HepG2 (cell line): Measurements from ENCODE around the gene AMZ1. TPM values are rescaled to one million over a fixed set of nuclear protein-coding genes. Genes with fewer than 3 reads are reported as not detected.

Experiments used
- ATAC-seq: fragments of 200-7000 bp; cut with Tn5 transposase; 3 replicates; pipeline ENCODE4 v1.9.1; 2020; ENCODE audit warnings: mild to moderate bottlenecking, moderate library complexity
- BruUV-seq: library from RNA; stranded (reverse); fragments of 400-500 nt; replicated peaks from 2 replicates; lab custom pipeline; 2021; lab: Mats Ljungman, UMichigan
- CTCF ChIA-PET: fragments of 300-600 bp; formaldehyde crosslinking; extraction: SDS; loops from one replicate; lab custom pipeline; 2021; ENCODE audit warnings: low total read pairs, inconsistent platforms, low intra/inter-chr PET ratio; lab: Yijun Ruan, JAX
- POLR2A ChIA-PET: fragments of 350-600 bp; sonication (Branson Sonifier 250); formaldehyde crosslinking; loops from one replicate; lab custom pipeline; 2020; ENCODE audit warnings: antibody characterized with exemption, inconsistent platforms; lab: Yijun Ruan, JAX
- DNase-seq: peaks from one replicate; pipeline ENCODE4 v3.0.0-alpha.2; 2015; ENCODE audit warnings: low spot score
- FAIRE-seq: peaks from 3 replicates; lab custom pipeline; 2011; peaks lifted over from hg19 to GRCh38; lab: Jason Lieb, UNC
- H2AFZ ChIP-seq: one replicate; pipeline ENCODE4 v1.6.1; 2011; ENCODE audit warnings: low read length, inconsistent platforms
- H3K27ac ChIP-seq: fragments of 300-600 bp; 3 replicates; pipeline ENCODE4 v1.8.0; 2011; ENCODE audit warnings: mixed run types, mild to moderate bottlenecking, mixed read lengths, low read length, inconsistent platforms; ENCODE audit not compliant: insufficient read depth; ENCODE audit errors: extremely low read length
- H3K27me3 ChIP-seq, 2 experiments: fragments of 200-600 bp in 1 of 2; 2 replicates in 1 of 2; 3 replicates in 1 of 2; pipeline versions ENCODE4 v1.6.0 to v1.8.0; 2011; ENCODE audit warnings: low read length in 2 of 2, mild to moderate bottlenecking in 2 of 2, moderate library complexity in 2 of 2, inconsistent platforms in 1 of 2; ENCODE audit not compliant: insufficient read depth in 2 of 2, control insufficient read depth in 1 of 2
- H3K36me3 ChIP-seq, 2 experiments: fragments of 200-600 bp in 1 of 2; replicated peaks in 1 of 2; 2 replicates in 1 of 2; 3 replicates in 1 of 2; pipeline versions ENCODE4 v1.5.1 to v1.8.0; 2011; ENCODE audit warnings: low read length in 2 of 2, inconsistent platforms in 1 of 2; ENCODE audit not compliant: insufficient read depth in 2 of 2, control insufficient read depth in 1 of 2
- H3K4me1 ChIP-seq: 2 replicates; pipeline ENCODE4 v1.5.1; 2012; ENCODE audit warnings: low read length, inconsistent platforms; ENCODE audit not compliant: insufficient read depth
- H3K4me2 ChIP-seq: 2 replicates; pipeline ENCODE4 v1.6.0; 2011; ENCODE audit warnings: low read depth, low read length, inconsistent platforms
- H3K4me3 ChIP-seq, 3 experiments: fragments of 200-600 bp in 1 of 3; sonication (generic), shearing (Covaris generic) in 1 of 3; replicated peaks in 1 of 3; 2 replicates each; pipeline ENCODE4 v1.5.1; 2011 to 2016; ENCODE audit warnings: low read length in 3 of 3, inconsistent platforms in 2 of 3, low read depth in 2 of 3, mild to moderate bottlenecking in 2 of 3, control low read depth in 1 of 3, mixed read lengths in 1 of 3; ENCODE audit not compliant: insufficient read depth in 1 of 3
- H3K79me2 ChIP-seq: one replicate; pipeline ENCODE4 v1.6.1; 2011; ENCODE audit warnings: low read length, inconsistent platforms; ENCODE audit not compliant: insufficient read depth
- H3K9ac ChIP-seq: 2 replicates; pipeline ENCODE4 v1.6.0; 2011; ENCODE audit warnings: mild to moderate bottlenecking, low read depth, low read length, inconsistent platforms; ENCODE audit not compliant: insufficient read depth
- H3K9me3 ChIP-seq: 2 replicates; pipeline ENCODE4 v1.5.1; 2012; ENCODE audit warnings: mild to moderate bottlenecking, low read length
- H4K20me1 ChIP-seq: 2 replicates; pipeline ENCODE4 v1.6.0; 2011; ENCODE audit warnings: inconsistent platforms, mild to moderate bottlenecking, low read length, moderate library complexity; ENCODE audit not compliant: insufficient read depth
- GFI1 ChIP-seq: sonication (generic); formaldehyde crosslinking; IDR thresholded peaks from 2 replicates; pipeline ENCODE4 v1.5.0; 2020; ENCODE audit warnings: missing genetic modification reagents, mild to moderate bottlenecking, borderline replicate concordance
- IRF2 ChIP-seq: IDR thresholded peaks from 2 replicates; pipeline ENCODE4 v1.6.1; 2018; ENCODE audit warnings: missing genetic modification reagents, missing compliant biosample characterization
- PHB2 ChIP-seq: fragments of 450-650 bp; IDR thresholded peaks from 2 replicates; pipeline ENCODE4 v1.6.1; 2018; ENCODE audit not compliant: partially characterized antibody
- RXRA ChIP-seq: sonication (generic); formaldehyde crosslinking; IDR thresholded peaks from 2 replicates; pipeline ENCODE4 v1.5.1; 2020; ENCODE audit warnings: missing genetic modification reagents
- SRSF1 ChIP-seq: fragments of 200-400 bp; formaldehyde crosslinking; optimal IDR thresholded peaks from 2 replicates; pipeline ENCODE3; 2017; ENCODE audit warnings: mild to moderate bottlenecking, low read depth, low read length, moderate library complexity
- YY1 ChIP-seq: IDR thresholded peaks from 2 replicates; pipeline ENCODE4 v1.6.1; 2011; ENCODE audit warnings: low read length, low read depth, moderate library complexity, mild to moderate bottlenecking; ENCODE audit not compliant: insufficient read depth, insufficient replicate concordance
- ZBTB7B ChIP-seq: sonication (generic); formaldehyde crosslinking; IDR thresholded peaks from 2 replicates; pipeline ENCODE4 v1.4.0; 2020; ENCODE audit warnings: missing genetic modification reagents
- ZFP36 ChIP-seq: fragments of 150-350 bp; IDR thresholded peaks from 2 replicates; pipeline ENCODE4 v1.6.1; 2018; ENCODE audit warnings: borderline replicate concordance, low read length, low read depth; ENCODE audit not compliant: partially characterized antibody
- ZKSCAN5 ChIP-seq: sonication (generic); formaldehyde crosslinking; IDR thresholded peaks from 2 replicates; pipeline ENCODE4 v1.5.1; 2020; ENCODE audit warnings: mild to moderate bottlenecking, missing genetic modification reagents
- ZNF205 ChIP-seq: IDR thresholded peaks from 2 replicates; pipeline ENCODE4 v1.6.1; 2018; ENCODE audit warnings: missing biosample characterization, missing genetic modification reagents
- ZNF674 ChIP-seq: sonication (generic); formaldehyde crosslinking; IDR thresholded peaks from 2 replicates; pipeline ENCODE4 v1.5.0; 2020; ENCODE audit warnings: low read depth, mild to moderate bottlenecking, missing genetic modification reagents
- ZNF703 ChIP-seq: sonication (generic); formaldehyde crosslinking; IDR thresholded peaks from 2 replicates; pipeline ENCODE4 v1.5.1; 2020; ENCODE audit warnings: missing genetic modification reagents, mild to moderate bottlenecking, moderate library complexity, borderline replicate concordance
- WGBS: methylation state at CpG from one replicate; pipeline ENCODE4 v1.1.6; 2017; ENCODE audit warnings: low lambda C conversion rate; 5-methylcytosine and 5-hydroxymethylcytosine counted together
- in situ Hi-C: cut with HindIII; loops from 2 replicates; pipeline ENCODE4 v1.10.0; 2017; ENCODE audit warnings: low pct_unique_long_range_greater_than_20kb; ENCODE audit not compliant: extremely low pct_ligation_motif_present
- intact Hi-C: fragments of 100-400 bp; cut with micrococcal nuclease; formaldehyde crosslinking; loops from one replicate; pipeline ENCODE4 v1.10.0; 2022; ENCODE audit not compliant: unreplicated experiment
- polyA plus RNA-seq, 8 experiments: library from polyadenylated mRNA; depleted of rRNA in 3 of 8; stranded (reverse) in 7 of 8; unstranded in 1 of 8; fragments of >200 nt; fragmentation: Illumina TruSeq in 4 of 8; extraction: Trizol in 4 of 8; gene quantifications; 2 replicates each; pipeline versions ENCODE4 v1.2.1 to v1.2.3, GENCODE V29; 2011 to 2016; ENCODE audit warnings: low read depth in 4 of 8, missing spikeins in 1 of 8, mixed read lengths in 1 of 8; ENCODE audit not compliant: insufficient read depth in 1 of 8
- total RNA-seq, 5 experiments: library from RNA; depleted of rRNA; stranded (reverse); fragments of >200 nt; fragmentation: Illumina TruSeq; extraction: Trizol; gene quantifications; 2 replicates each; pipeline ENCODE4 v1.2.3, GENCODE V29; 2016; ENCODE audit warnings: low read depth in 1 of 5
- TF ChIP-seq, protein P1 (sequence below): IDR thresholded peaks from 2 replicates; pipeline ENCODE4 v1.6.1; 2016; ENCODE audit warnings: missing compliant biosample characterization, missing genetic modification reagents, borderline replicate concordance
- TF ChIP-seq, protein P2 (sequence below): conservative IDR thresholded peaks from 2 replicates; pipeline ENCODE4 v1.6.1; 2018; ENCODE audit warnings: missing genetic modification reagents
- TF ChIP-seq, protein P3 (sequence below): sonication (generic); formaldehyde crosslinking; IDR thresholded peaks from 2 replicates; pipeline ENCODE4 v1.4.0; 2020; ENCODE audit warnings: mild to moderate bottlenecking, low read depth, missing genetic modification reagents
- TF ChIP-seq, protein P4 (sequence below): sonication (generic); formaldehyde crosslinking; IDR thresholded peaks from 2 replicates; pipeline ENCODE4 v1.9.0; 2021; ENCODE audit warnings: missing genetic modification reagents, borderline replicate concordance

The AMZ1 gene
- total and polyA plus RNA-seq, 2 of the 13 experiments (the other 11 are each of a cell fraction or from before 2014, with no cell fraction given) = 0.03 TPM; not detected in 1

DNA sequence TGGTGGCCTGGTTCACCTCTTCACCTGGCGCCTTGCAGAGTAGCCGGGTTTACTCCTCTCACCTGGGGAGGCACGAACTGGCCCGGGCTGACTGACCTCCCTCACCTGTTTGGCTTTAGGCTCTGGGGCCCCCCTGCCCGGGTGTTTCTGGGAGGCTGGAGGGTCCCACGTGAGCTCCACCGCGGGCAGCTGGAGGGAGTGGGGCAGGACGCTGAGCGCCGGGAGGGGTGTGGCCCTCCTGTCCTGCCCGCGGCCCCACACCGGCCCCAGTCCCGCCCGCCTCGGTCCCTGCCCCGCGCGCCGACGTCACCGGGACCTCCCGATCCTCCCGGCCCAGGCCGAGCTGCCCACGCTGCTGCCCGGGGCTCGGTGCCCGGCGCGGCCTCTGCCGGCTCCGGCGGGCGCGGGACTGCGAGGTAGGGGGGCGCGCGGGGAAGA lies at the start of gene AMZ1 (continued):
- TF ChIP-seq YY1 (no peak), ZNF703 (CRISPR knock-in tag) (no peak), IRF2 (CRISPR knock-in tag) (no peak)
- TF ChIP-seq, protein P1, sequence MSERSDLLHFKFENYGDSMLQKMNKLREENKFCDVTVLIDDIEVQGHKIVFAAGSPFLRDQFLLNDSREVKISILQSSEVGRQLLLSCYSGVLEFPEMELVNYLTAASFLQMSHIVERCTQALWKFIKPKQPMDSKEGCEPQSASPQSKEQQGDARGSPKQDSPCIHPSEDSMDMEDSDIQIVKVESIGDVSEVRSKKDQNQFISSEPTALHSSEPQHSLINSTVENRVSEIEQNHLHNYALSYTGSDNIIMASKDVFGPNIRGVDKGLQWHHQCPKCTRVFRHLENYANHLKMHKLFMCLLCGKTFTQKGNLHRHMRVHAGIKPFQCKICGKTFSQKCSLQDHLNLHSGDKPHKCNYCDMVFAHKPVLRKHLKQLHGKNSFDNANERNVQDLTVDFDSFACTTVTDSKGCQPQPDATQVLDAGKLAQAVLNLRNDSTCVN (CRISPR knock-in tag) = no peak
- TF ChIP-seq, all 625 proteins: peak for 0

DNA sequence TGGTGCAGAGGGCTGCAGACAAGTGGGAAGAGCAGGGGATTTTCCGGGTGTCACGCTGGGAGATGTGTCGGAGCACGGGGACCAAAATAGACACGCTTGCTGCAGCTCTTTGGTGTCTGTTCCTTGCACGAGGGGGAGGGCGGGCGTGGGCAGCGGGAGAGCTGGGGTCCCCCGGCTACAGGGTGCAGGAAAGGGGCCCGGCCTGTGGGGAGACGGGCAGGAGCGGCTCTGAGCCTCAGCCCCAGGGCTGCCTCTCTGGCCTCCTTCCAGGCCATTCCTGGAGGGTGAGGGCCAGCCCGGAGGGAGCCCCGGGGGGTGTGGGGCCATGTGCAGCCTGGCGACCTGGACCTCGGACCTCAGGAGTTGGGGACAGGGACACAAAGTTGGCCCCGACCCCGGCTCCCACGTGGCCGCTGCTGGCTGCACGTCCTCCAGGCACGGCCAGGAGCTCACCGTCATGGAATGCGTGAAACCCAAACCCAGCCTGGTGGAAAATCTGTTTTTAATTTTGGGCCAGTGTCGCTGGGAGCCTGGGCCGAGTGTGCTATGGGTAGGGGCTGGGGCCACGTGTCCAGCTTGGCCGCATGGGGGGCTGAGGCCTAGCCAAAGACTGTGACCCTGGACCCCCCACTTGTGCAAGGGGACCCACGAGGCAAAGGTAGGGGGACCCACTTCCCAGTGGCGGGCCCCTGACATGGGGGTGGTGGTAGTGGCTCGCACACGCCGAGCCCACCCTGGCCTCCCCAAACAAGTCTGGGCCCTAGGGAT lies 49.6 kb upstream of the AMZ1 start:
- no peak overlapping the region for H2AFZ ChIP-seq
- H4K20me1 ChIP-seq = peaks cover 38% of the 10 kb centered on the region; the same call in 1 of the 2 replicates
- peak overlapping the region in 1 of 3 experiments; percentile 48; a peak in 1 of 6 replicates for H3K4me3 ChIP-seq
- peaks cover 89% of the 10 kb centered on the region for H3K4me1 ChIP-seq
- H3K79me2 ChIP-seq = peaks cover 79% of the 10 kb centered on the region
- peak overlapping the region; percentile 79 for H3K27ac ChIP-seq
- POLR2A ChIA-PET = interaction anchor here (1.2 to 1.9 kb wide), 4 partner anchors 9 to 17 kb away, joined by 3 to 7 read pairs (median 4); no protein-coding TSS in a partner anchor
- H3K9ac ChIP-seq = peak overlapping the region; percentile 55
- peak; percentile 76 for DNase-seq
- intact Hi-C loops (no loop called here), in situ Hi-C loops (no loop called here)
- peaks cover 8 to 12% of the 10 kb centered on the region in 2 experiments; a peak in 3 of 5 replicates for H3K36me3 ChIP-seq
- FAIRE-seq = no peak
- WGBS = 43% methylated on average over 7 of the region's 34 CpGs
- peak; percentile 54 for ATAC-seq
- no peaks in the 10 kb centered on the region for H3K9me3 ChIP-seq
- H3K27me3 ChIP-seq = no peaks in the 10 kb centered on the region
- peak overlapping the region; percentile 86 for H3K4me2 ChIP-seq
- CTCF ChIA-PET = no interaction called here
- no TSS peak for BruUV-seq
- peak; percentile 90 for TF ChIP-seq RXRA (CRISPR knock-in tag)
- TF ChIP-seq, protein P2, sequence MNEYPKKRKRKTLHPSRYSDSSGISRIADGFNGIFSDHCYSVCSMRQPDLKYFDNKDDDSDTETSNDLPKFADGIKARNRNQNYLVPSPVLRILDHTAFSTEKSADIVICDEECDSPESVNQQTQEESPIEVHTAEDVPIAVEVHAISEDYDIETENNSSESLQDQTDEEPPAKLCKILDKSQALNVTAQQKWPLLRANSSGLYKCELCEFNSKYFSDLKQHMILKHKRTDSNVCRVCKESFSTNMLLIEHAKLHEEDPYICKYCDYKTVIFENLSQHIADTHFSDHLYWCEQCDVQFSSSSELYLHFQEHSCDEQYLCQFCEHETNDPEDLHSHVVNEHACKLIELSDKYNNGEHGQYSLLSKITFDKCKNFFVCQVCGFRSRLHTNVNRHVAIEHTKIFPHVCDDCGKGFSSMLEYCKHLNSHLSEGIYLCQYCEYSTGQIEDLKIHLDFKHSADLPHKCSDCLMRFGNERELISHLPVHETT (CRISPR knock-in tag) = no peak
- TF ChIP-seq ZKSCAN5 (CRISPR knock-in tag) = no peak
- TF ChIP-seq PHB2 = no peak
- TF ChIP-seq ZNF674 (CRISPR knock-in tag) = 0 out of 2 replicates have a peak, but pooled peaks have one; percentile 40
- TF ChIP-seq ZBTB7B = peak; percentile 97
- TF ChIP-seq, protein P3, sequence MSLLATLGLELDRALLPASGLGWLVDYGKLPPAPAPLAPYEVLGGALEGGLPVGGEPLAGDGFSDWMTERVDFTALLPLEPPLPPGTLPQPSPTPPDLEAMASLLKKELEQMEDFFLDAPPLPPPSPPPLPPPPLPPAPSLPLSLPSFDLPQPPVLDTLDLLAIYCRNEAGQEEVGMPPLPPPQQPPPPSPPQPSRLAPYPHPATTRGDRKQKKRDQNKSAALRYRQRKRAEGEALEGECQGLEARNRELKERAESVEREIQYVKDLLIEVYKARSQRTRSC (CRISPR knock-in tag) = no peak
- peak; percentile 61; the same call in 1 of the 2 replicates for TF ChIP-seq GFI1 (CRISPR knock-in tag)
- TF ChIP-seq, protein P4, sequence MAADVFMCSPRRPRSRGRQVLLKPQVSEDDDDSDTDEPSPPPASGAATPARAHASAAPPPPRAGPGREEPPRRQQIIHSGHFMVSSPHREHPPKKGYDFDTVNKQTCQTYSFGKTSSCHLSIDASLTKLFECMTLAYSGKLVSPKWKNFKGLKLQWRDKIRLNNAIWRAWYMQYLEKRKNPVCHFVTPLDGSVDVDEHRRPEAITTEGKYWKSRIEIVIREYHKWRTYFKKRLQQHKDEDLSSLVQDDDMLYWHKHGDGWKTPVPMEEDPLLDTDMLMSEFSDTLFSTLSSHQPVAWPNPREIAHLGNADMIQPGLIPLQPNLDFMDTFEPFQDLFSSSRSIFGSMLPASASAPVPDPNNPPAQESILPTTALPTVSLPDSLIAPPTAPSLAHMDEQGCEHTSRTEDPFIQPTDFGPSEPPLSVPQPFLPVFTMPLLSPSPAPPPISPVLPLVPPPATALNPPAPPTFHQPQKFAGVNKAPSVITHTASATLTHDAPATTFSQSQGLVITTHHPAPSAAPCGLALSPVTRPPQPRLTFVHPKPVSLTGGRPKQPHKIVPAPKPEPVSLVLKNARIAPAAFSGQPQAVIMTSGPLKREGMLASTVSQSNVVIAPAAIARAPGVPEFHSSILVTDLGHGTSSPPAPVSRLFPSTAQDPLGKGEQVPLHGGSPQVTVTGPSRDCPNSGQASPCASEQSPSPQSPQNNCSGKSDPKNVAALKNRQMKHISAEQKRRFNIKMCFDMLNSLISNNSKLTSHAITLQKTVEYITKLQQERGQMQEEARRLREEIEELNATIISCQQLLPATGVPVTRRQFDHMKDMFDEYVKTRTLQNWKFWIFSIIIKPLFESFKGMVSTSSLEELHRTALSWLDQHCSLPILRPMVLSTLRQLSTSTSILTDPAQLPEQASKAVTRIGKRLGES (CRISPR knock-in tag) = no peak
- TF ChIP-seq ZFP36 = no peak
- peak; percentile 50 for TF ChIP-seq SRSF1
- peak; percentile 37; the same call in 1 of the 2 replicates for TF ChIP-seq ZNF205 (CRISPR knock-in tag)
